Activated B cell treated with CpG ODN at 0.5 μM for 24 hours (primary cell): ENCODE data around the gene PKP4. TPM values are rescaled to one million over a fixed set of nuclear protein-coding genes. Genes with fewer than 3 reads are reported as not detected.

Source experiments
- ATAC-seq: fragments of 200-7000 bp; cut with Tn5 transposase; one replicate; pipeline ENCODE4 v1.10.0; 2021; ENCODE audit warnings: low read depth, mild to moderate bottlenecking, moderate library complexity
- CTCF ChIA-PET: fragments of 350-600 bp; sonication (Branson Sonifier 250); formaldehyde crosslinking; loops from one replicate; lab custom pipeline; 2021; ENCODE audit warnings: antibody characterized with exemption; lab: Charles Lee
- POLR2A ChIA-PET: fragments of 350-600 bp; sonication (Branson Sonifier 250); formaldehyde crosslinking; loops from one replicate; lab custom pipeline; 2021; ENCODE audit warnings: antibody characterized with exemption; lab: Charles Lee
- DNase-seq: peaks from one replicate; pipeline ENCODE4 v3.0.0; 2022
- H3K27ac Mint-ChIP-seq: one replicate; pipeline ENCODE4 v1.8.0; 2020; ENCODE audit warnings: mixed read lengths
- H3K27me3 Mint-ChIP-seq: one replicate; pipeline ENCODE4 v1.8.0; 2021; ENCODE audit warnings: mixed read lengths
- H3K36me3 Mint-ChIP-seq: one replicate; pipeline ENCODE4 v1.8.0; 2021; ENCODE audit warnings: low read depth, mixed read lengths
- H3K4me1 Mint-ChIP-seq: one replicate; pipeline ENCODE4 v1.8.0; 2021; ENCODE audit warnings: mixed read lengths
- H3K4me3 Mint-ChIP-seq: one replicate; pipeline ENCODE4 v1.8.0; 2020; ENCODE audit warnings: mild to moderate bottlenecking, mixed read lengths
- H3K9me3 Mint-ChIP-seq: one replicate; pipeline ENCODE4 v1.8.0; 2020; ENCODE audit warnings: mixed read lengths
- intact Hi-C: fragments of 100-400 bp; cut with micrococcal nuclease; formaldehyde crosslinking; loops from one replicate; pipeline ENCODE4 v1.15.1; 2024
- total RNA-seq: library from RNA; stranded (reverse); gene quantifications from 2 replicates; pipeline ENCODE4 v1.2.3, GENCODE V29; 2022
- TF ChIP-seq, protein P1 (sequence below): fragments of 200-600 bp; IDR thresholded peaks from one replicate; pipeline ENCODE4 v1.8.0; 2022; ENCODE audit warnings: antibody characterized with exemption, mild to moderate bottlenecking

The PKP4 gene, protein sequence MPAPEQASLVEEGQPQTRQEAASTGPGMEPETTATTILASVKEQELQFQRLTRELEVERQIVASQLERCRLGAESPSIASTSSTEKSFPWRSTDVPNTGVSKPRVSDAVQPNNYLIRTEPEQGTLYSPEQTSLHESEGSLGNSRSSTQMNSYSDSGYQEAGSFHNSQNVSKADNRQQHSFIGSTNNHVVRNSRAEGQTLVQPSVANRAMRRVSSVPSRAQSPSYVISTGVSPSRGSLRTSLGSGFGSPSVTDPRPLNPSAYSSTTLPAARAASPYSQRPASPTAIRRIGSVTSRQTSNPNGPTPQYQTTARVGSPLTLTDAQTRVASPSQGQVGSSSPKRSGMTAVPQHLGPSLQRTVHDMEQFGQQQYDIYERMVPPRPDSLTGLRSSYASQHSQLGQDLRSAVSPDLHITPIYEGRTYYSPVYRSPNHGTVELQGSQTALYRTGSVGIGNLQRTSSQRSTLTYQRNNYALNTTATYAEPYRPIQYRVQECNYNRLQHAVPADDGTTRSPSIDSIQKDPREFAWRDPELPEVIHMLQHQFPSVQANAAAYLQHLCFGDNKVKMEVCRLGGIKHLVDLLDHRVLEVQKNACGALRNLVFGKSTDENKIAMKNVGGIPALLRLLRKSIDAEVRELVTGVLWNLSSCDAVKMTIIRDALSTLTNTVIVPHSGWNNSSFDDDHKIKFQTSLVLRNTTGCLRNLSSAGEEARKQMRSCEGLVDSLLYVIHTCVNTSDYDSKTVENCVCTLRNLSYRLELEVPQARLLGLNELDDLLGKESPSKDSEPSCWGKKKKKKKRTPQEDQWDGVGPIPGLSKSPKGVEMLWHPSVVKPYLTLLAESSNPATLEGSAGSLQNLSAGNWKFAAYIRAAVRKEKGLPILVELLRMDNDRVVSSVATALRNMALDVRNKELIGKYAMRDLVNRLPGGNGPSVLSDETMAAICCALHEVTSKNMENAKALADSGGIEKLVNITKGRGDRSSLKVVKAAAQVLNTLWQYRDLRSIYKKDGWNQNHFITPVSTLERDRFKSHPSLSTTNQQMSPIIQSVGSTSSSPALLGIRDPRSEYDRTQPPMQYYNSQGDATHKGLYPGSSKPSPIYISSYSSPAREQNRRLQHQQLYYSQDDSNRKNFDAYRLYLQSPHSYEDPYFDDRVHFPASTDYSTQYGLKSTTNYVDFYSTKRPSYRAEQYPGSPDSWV
- total RNA-seq = 6.5 and 8.2 TPM in 2 replicates

DNA sequence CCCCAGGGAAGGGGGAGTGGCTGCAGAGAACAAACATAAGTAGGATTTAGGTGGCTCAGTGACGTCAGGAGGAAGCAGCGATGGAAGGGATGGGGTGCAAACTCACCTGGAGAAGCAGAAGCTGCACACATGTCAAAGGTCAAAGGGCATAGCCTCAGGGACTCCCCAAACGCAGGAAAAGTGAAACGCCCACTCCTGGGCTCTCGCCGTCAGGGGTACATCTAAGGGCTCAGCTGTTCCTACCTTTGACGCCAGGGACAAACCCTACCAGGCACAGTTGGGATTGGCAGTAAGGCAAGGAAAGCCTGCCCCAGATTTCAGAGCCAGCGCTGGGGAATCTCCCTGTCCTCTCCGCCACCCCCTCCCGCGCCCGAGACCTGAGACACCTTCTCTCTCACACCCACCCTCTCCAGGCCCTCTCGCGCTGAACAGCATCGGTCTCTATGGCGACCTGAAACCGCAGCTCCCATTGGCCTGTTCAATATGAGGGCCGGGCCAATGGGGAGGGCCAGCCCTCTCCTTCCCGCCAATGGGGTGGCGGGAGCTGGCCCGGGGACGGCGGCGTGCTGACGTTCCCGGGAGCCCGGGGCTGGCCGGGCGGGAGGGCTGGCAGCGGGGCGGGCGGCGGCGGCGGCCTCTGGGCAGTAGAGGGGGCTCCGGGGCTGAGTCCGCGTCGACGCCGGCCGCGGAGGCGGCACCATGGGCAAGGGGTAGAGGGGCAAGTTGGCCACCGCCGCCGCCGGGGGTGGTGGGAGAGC, at the start of gene PKP4, which contains the start of gene CCDC148:
PKP4 (plus strand) TSS at position 644 of the 758 bp plus-strand sequence. CDS start 76,233 bp downstream, outside the sequence.
CCDC148 (minus strand) TSS at position 445 of the 758 bp plus-strand sequence; CDS start at position 131, 314 bp downstream.
- ChIA-PET CTCF (interaction anchor here (0.7 to 2.2 kb wide), 2 partner anchors 277 to 1129 kb away, joined by 3 to 6 read pairs; no protein-coding TSS in a partner anchor), POLR2A (no interaction called here)
- TF ChIP-seq, protein P1, sequence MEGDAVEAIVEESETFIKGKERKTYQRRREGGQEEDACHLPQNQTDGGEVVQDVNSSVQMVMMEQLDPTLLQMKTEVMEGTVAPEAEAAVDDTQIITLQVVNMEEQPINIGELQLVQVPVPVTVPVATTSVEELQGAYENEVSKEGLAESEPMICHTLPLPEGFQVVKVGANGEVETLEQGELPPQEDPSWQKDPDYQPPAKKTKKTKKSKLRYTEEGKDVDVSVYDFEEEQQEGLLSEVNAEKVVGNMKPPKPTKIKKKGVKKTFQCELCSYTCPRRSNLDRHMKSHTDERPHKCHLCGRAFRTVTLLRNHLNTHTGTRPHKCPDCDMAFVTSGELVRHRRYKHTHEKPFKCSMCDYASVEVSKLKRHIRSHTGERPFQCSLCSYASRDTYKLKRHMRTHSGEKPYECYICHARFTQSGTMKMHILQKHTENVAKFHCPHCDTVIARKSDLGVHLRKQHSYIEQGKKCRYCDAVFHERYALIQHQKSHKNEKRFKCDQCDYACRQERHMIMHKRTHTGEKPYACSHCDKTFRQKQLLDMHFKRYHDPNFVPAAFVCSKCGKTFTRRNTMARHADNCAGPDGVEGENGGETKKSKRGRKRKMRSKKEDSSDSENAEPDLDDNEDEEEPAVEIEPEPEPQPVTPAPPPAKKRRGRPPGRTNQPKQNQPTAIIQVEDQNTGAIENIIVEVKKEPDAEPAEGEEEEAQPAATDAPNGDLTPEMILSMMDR = no peak
- Mint-ChIP-seq H3K27ac (peak within 1 kb of the TSS; percentile 47), H3K36me3 (peaks cover 5% of the 10 kb centered on the region), H3K4me3 (peak within 1 kb of the TSS; percentile 92), H3K4me1 (peaks cover 18% of the 10 kb centered on the region), H3K27me3 (peaks cover 18% of the 10 kb centered on the region), H3K9me3 (no peaks in the 10 kb centered on the region)
- peak; percentile 76 for DNase-seq
- peak; percentile 96 for ATAC-seq
- intact Hi-C loops = loop anchor here (2.0 to 10.0 kb wide), 6 partner anchors 266 to 1256 kb away; partner anchors contain the start of genes ACVR1C, MARCHF7 and WDSUB1

DNA sequence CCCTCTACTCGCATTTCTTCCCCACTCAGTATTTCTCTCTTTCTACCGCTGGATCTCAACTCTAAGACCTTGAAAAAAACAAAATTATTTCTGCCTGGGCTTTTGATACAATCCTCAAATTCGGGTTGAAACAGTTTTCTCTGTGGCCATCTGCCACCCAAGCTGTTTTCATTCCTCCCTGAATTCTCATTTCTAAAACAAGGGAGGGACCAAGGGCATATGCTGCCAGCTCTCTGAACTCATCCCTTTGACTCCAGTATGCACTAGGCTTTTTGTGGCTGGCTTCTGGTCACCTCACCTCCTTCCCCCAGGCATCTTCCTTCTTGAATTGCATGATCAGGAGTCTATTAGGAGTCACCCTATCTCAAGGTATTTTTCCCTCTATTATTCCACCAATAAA, 49.7 kb upstream of the PKP4 start:
- Mint-ChIP-seq H3K27me3 (peaks cover 2% of the 10 kb centered on the region), H3K4me3 (no peak overlapping the region), H3K4me1 (no peaks in the 10 kb centered on the region), H3K27ac (no peak overlapping the region), H3K36me3 (no peaks in the 10 kb centered on the region), H3K9me3 (peaks cover 19% of the 10 kb centered on the region)
- ChIA-PET CTCF (no interaction called here), POLR2A (no interaction called here)
- intact Hi-C loops = no loop called here
- DNase-seq (no peak), ATAC-seq (no peak)
- TF ChIP-seq, protein P1 = no peak

DNA sequence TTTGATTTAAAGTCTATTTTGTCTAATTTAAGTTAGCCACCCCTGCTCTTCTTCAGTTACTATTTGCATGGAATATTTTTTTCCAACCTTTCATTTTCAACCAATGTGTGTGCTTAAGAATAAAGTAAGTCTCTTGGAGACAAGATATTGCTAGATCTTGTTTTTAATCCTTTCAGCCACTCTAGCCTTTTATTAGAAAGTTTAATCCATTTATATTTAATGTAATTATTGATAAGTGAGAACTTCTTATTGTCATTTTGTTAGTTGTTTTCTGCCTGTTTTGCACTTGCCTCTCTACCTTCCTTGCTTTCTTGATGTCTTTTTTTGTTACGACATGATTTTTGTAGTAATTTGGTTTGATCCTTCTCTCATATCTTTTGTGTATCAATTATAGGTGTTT, 46.6 kb upstream of the PKP4 start:
- TF ChIP-seq, protein P1 = no peak
- ChIA-PET POLR2A (no interaction called here), CTCF (no interaction called here)
- Mint-ChIP-seq H3K27ac (no peak overlapping the region), H3K27me3 (peaks cover 2% of the 10 kb centered on the region), H3K36me3 (no peaks in the 10 kb centered on the region), H3K9me3 (peaks cover 19% of the 10 kb centered on the region), H3K4me1 (no peaks in the 10 kb centered on the region), H3K4me3 (no peak overlapping the region)
- no peak for DNase-seq
- ATAC-seq = no peak
- intact Hi-C loops = no loop called here

DNA sequence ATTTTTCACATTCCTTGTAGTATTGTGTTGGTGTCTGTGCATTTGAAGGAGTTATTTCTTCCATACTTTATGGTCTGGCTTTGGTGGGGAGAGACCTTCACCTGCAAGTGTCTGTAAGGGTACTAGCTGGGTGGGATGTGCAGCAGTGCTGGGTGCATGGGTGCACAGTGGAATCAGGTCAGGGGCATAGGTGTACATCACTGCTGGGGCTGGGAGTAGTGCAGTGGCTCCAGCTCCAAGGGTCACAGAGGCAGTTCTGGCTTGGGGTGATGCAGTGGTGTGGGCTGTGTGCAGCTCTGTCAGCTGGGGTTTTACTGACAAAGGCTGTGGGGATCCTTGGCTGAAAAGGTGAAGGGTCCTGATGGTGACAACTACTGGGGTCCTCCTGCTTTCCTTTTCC, 45.0 kb upstream of the PKP4 start:
- ChIA-PET CTCF (no interaction called here), POLR2A (no interaction called here)
- no peak for ATAC-seq
- H3K4me1 Mint-ChIP-seq = no peaks in the 10 kb centered on the region
- H3K36me3 Mint-ChIP-seq = no peaks in the 10 kb centered on the region
- intact Hi-C loops = no loop called here
- TF ChIP-seq, protein P1 = no peak
- no peak overlapping the region for H3K4me3 Mint-ChIP-seq
- peaks cover 2% of the 10 kb centered on the region for H3K27me3 Mint-ChIP-seq
- no peak for DNase-seq
- no peak overlapping the region for H3K27ac Mint-ChIP-seq
- peaks cover 30% of the 10 kb centered on the region for H3K9me3 Mint-ChIP-seq
